Measurements from ENCODE around the gene SNX1.

SNX1 gene

DNA sequence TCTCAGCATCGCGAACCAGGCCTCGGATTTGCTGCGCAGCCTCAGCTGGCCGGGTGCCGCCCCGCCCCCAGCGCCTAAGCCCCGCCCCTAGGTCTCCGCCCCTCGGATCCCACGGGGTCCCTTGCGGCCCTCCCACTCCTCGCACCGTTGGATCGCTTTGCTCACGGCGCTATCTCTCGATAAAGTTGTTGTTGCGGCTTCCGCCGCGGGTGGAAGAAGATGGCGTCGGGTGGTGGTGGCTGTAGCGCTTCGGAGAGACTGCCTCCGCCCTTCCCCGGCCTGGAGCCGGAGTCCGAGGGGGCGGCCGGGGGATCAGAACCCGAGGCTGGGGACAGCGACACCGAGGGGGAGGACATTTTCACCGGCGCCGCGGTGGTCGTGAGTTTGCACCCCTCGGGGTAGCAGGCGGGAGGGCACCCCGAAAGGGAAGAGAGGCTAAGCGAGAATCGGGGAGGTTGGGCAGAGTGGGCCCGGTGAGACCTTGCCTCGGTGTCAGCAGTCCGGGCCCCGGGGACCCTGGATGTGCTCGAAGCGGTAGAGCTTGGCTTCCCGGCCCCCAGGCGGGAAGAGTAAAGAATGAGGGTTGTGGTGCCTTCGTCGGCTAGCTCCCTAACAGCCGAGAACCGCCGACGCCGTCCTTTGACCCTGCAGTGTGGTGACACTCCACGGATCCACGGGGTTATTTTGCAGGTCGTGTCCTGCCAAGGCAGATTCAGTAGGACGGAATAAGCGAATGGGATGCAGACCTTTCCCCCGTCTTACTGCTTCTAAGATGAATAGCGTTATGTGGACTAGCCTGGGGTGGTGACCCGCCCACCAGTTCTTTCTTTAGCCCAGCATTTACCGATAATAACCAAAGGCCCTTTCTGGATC, at the start of gene SNX1 (continued):
- TF ChIP-seq ZNF350 (tag by site-specific recombination; IDR thresholded peaks at IDR 0.05) (no peak), ZNF112 (tag by site-specific recombination; IDR thresholded peaks at IDR 0.05) (no peak), ZBTB20 (tag by site-specific recombination; IDR thresholded peaks at IDR 0.05) (peak; percentile 63; the same call in 1 of the 2 replicates), ZNF558 (tag by site-specific recombination; IDR thresholded peaks at IDR 0.05) (no peak), ZNF776 (tag by site-specific recombination; IDR thresholded peaks at IDR 0.05; ENCODE audit: borderline replicate concordance) (no peak), GLI4 (tag by site-specific recombination; IDR thresholded peaks at IDR 0.05) (no peak), ZNF24 (tag by site-specific recombination; IDR thresholded peaks at IDR 0.05) (peak; percentile 67), ZNF792 (tag by site-specific recombination; IDR thresholded peaks at IDR 0.05) (no peak), REST (tag by site-specific recombination; IDR thresholded peaks at IDR 0.05) (peak; percentile 96), ZNF596 (tag by site-specific recombination; IDR thresholded peaks at IDR 0.05) (no peak), WT1 (tag by site-specific recombination; IDR thresholded peaks at IDR 0.05) (no peak), SALL2 (tag by site-specific recombination; IDR thresholded peaks at IDR 0.05; ENCODE audit: borderline replicate concordance) (no peak), KLF8 (tag by site-specific recombination; IDR thresholded peaks at IDR 0.05) (peak; percentile 80), ZBTB11 (tag by site-specific recombination; conservative IDR thresholded peaks at IDR 0.05; ENCODE audit: low read depth) (peak; percentile 72), ZBTB1 (tag by site-specific recombination; IDR thresholded peaks at IDR 0.05) (no peak), ZNF837 (tag by site-specific recombination; IDR thresholded peaks at IDR 0.05) (no peak), ZNF324 (tag by site-specific recombination; IDR thresholded peaks at IDR 0.05) (peak; percentile 67; the same call in 1 of the 2 replicates), BCL11A (tag by site-specific recombination; IDR thresholded peaks at IDR 0.05; ENCODE audit: low read depth) (no peak), SCRT2 (tag by site-specific recombination; IDR thresholded peaks at IDR 0.05) (no peak), ZNF416 (tag by site-specific recombination; IDR thresholded peaks at IDR 0.05) (no peak), SCRT1 (tag by site-specific recombination; IDR thresholded peaks at IDR 0.05; ENCODE audit: borderline replicate concordance) (no peak), ZNF302 (tag by site-specific recombination; IDR thresholded peaks at IDR 0.05; ENCODE audit: low read depth) (no peak), ZNF169 (tag by site-specific recombination; IDR thresholded peaks at IDR 0.05) (no peak), ZNF501 (tag by site-specific recombination; IDR thresholded peaks at IDR 0.05) (peak; percentile 84), ZNF239 (tag by site-specific recombination; IDR thresholded peaks at IDR 0.05) (no peak), KLF1 (tag by site-specific recombination; IDR thresholded peaks at IDR 0.05) (peak; percentile 66; the same call in 1 of the 2 replicates), ZNF791 (tag by site-specific recombination; IDR thresholded peaks at IDR 0.05) (no peak), ZNF140 (tag by site-specific recombination; IDR thresholded peaks at IDR 0.05) (no peak)
- TF ChIP-seq, protein P1, sequence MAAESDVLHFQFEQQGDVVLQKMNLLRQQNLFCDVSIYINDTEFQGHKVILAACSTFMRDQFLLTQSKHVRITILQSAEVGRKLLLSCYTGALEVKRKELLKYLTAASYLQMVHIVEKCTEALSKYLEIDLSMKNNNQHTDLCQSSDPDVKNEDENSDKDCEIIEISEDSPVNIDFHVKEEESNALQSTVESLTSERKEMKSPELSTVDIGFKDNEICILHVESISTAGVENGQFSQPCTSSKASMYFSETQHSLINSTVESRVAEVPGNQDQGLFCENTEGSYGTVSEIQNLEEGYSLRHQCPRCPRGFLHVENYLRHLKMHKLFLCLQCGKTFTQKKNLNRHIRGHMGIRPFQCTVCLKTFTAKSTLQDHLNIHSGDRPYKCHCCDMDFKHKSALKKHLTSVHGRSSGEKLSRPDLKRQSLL (tag by site-specific recombination; IDR thresholded peaks at IDR 0.05) = 0 out of 2 replicates have a peak, but pooled peaks have one; percentile 26
- TF ChIP-seq, protein P2, sequence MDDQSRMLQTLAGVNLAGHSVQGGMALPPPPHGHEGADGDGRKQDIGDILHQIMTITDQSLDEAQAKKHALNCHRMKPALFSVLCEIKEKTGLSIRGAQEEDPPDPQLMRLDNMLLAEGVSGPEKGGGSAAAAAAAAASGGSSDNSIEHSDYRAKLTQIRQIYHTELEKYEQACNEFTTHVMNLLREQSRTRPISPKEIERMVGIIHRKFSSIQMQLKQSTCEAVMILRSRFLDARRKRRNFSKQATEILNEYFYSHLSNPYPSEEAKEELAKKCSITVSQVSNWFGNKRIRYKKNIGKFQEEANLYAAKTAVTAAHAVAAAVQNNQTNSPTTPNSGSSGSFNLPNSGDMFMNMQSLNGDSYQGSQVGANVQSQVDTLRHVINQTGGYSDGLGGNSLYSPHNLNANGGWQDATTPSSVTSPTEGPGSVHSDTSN (CRISPR knock-in tag; IDR thresholded peaks at IDR 0.05) = no peak

All from HEK293 (cell line).